GM19397 (cell line): ENCODE measurements around the gene JAKMIP2.

Source experiments
- ATAC-seq: cut with Tn5 transposase; IDR thresholded peaks from one replicate; pipeline ENCODE4 v1.9.1; 2021; ENCODE audit warnings: mild to moderate bottlenecking, moderate library complexity; ENCODE audit not compliant: unreplicated experiment

JAKMIP2 gene

DNA sequence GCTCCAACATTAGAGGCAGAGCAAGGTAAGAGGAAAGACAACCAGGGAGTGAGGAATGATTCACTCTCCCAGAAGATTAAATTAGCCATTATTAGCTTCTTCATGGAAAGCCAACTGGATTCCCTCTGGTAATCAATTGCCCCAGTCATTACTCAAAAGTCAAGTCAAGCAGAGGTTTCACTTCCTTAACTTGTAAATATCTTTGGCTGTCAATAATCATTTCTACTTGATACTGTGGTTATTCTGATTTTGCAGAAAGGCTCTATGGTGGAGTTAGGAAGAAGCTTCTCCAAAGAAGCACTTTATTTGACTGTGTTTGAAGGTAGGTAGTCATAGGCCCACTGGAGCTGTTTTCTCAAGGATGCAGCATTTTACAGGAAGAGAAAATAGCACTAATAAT lies 78.0 kb downstream of the JAKMIP2 start:
- no peak for ATAC-seq

DNA sequence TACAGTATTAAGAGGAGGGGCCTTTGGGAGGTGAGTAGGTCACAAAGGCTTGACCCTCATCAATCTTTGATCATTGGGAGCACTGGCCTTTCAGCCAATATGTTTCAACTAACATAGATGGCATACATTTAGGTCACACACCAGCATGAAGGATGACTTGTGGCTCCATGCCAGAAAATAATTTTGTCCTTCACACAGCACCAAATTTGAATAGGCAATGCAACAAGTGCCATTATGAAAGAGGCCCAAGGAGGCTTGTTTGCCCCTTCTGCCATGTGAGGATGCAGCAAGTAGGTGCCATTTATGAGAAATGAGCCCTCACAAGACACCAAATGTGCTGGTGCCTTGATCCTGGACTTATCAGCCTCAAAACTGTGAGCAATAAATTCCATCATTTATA lies 81.1 kb downstream of the JAKMIP2 start:
- no peak for ATAC-seq

DNA sequence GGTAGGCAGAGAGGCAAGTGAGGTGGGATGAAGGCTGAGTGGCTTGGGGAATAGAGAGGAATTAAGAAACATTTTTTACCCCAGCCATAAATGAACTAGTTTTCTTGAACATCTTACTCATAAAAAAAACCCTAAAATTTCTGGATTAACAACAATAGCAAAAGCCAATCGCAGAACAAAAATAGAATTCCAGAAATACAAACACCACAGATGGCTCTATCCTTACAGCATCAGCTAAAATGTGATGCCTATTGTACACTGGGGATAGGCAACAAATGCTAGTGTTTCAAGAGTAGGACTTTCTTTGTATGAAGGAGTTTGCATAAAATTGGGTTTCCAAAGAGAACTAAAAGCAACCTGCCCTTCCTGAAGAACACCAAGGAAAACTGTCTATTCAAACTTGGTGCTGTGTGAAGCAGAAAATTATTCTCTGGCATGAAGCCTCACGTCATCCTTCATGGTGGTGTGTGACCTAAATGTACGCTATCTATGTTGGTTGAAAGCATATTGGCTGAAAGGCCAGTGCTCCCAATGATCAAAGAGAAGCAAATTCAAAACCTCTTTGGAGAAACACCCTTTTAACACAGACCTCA lies 82.9 kb downstream of the JAKMIP2 start:
- no peak for ATAC-seq

DNA sequence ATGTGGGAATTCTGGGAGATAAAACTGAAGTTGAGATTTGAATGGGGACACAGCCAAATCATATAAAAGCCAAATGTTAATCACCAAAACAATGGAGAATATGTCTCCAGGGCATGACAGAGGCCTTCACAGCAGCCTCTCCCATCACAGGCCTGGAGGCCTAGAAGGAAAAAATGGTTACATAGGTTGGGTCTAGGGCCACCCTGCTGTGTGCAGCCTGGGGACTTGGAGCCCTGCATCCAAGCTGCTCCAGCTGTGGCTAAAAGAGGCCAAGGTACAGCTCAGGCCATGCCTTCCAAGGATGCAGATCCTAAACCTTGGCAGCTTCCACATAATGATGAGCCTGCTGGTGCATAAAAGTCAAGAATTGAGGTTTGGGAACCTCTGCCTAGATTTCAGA lies 85.1 kb downstream of the JAKMIP2 start:
- no peak for ATAC-seq

DNA sequence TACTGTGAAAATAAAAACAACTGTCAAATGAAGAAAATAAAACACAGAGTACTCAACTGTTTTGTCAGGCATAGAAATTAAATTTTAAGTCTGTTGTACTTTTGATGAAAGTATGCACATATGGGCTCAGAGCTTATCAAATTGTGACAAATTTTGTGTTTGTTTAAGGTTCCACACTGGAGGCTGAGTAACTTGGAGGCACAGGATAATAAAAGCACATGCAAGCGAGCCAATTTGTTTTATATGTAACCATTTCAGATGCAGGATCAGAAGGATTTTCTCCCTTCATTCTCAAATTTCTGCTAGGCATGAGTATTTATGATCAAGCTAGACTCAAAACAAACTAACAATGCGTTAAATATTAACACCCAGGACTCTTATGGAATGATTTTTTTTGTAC lies 87.8 kb downstream of the JAKMIP2 start:
- ATAC-seq: no peak

DNA sequence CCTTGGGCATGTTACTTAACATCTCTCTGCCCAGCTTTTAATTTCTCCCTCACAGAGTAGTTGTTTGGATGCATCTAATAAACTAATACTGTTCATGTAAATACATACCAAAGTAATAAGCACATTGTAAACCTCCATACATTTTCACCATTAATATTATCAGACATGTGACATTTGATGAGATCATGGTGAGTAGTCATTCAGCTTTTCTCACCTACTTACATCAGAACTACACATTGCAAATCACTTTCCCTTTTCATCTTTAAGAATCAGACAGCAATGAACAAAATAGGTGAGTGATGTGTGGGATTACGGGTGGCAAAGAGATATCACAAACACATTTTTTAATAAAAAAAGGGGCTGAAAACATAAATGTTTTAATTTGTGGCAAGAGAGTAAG lies 89.3 kb downstream of the JAKMIP2 start:
- ATAC-seq: no peak

DNA sequence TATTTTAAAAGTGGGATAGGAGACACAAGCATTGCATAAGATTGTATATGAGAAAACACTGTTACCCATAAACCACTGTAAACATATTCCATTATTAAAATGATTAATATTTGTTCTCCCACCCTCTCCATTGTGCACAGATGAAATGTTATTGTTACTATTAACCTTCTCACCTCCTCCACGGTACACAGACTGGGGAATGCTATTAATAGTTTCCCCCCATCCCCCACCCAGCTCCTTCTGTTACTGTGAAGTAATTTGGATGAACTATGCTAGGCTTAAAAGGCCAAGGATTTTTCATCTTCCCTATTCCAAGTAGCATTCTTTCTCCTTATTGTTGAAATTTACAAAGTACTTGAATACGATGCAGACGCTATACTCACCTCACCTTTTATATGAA lies 91.4 kb downstream of the JAKMIP2 start:
- ATAC-seq: no peak

DNA sequence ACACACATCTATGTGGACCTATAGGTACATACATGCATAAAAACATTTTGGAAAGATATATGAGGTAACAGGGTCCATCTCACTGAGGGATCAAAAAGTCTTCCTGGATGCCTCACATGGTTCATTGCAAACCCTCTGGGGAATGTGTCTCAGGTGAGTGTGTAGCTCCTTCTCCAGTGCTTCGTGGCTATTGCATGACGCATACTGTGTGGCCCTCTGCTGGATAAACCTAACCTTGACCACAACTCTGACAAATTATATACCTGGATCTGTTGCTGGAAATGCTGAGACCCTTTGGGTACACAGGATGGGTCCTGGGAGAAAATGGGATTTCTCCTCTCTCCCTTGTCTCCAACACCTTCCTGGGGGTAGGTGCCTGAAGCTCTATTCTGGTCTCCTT lies 91.9 kb downstream of the JAKMIP2 start:
- ATAC-seq: no peak

DNA sequence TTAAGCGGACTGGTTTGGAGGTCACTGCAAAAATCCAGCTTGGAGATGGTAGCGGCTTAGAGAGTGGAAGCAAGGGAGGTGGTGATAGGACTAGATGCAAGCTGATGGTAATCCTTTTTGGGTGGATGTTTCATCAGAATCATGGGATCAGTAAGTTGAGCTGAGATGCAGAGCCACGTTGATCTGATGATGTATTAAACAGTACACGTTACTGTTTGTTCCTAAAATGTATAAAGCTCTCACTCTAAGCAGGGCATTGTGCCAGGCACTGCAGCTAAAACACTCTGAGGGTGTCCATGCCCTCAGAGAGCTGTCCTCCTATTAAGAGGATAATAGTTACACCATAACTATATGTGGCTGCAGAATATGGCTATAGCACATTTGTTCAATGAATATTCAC lies 93.1 kb downstream of the JAKMIP2 start:
- no peak for ATAC-seq

DNA sequence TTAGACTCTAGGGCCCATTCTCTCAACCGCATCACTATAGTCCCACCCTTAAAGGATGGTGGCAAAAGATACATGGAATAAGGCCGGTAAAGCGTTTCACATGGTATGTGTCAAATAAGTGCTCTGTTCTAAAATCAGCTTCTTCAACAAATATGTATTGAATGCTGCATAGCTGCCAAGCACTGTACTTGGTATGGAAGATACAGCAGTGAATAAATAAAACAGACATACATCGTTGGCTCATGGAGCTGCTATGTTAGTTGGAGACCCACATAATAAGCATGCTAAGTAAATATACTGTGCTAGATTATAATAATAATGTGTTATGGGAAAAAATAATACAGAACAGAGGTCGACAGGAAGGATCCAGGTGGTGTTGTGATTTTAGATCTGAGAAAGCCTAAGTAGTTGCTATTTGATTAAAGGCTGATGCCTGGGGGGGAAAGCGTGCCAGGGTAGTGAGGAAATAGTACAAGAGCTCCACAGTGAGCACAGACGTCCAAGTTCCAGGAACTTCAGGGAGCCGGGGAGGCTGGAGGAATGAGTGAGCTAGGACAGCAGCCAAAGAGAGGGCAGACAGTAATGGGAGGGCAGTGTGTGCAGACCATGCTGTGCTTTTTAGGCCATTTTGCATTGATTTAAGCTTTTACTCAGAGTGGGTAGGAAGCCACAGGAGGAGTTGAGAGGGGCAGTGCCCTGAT lies 93.7 kb downstream of the JAKMIP2 start:
- no peak for ATAC-seq

DNA sequence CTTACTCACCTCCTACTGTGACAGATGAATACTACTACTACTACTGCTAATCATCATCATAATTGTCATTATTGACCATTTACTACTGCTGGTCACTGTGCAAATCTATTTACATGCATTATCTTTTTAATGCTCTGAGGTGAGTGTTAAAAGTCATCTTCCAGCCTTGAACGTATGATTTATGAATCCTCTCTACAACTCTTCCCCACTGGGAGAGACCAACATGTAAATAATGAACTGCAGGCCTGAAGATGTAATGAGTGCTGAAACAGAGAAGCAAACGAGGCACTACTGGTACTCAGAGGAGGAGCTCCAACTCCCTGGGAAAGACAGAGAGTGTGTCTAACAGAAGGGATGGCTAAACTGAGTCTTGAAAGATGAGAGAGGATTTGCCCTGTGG lies 95.4 kb downstream of the JAKMIP2 start:
- no peak for ATAC-seq

DNA sequence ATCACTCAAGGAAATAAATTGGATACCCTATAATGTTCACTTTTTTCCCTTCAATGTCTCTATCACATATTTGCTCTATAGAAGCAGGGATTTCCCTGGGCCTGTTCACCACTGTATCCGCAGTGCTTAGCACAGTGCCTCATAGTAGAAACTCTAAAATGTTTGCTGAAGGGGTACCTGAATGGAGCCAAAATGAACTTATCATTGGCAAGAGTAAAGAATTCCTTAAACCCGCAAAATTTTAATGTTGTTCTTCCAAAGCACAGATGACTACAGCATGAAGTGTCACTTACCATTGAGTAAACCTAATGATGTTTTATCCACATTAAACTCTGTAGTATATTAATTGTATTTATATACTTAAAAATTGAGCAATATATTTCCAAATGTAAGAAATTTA lies 96.1 kb downstream of the JAKMIP2 start:
- no peak for ATAC-seq

DNA sequence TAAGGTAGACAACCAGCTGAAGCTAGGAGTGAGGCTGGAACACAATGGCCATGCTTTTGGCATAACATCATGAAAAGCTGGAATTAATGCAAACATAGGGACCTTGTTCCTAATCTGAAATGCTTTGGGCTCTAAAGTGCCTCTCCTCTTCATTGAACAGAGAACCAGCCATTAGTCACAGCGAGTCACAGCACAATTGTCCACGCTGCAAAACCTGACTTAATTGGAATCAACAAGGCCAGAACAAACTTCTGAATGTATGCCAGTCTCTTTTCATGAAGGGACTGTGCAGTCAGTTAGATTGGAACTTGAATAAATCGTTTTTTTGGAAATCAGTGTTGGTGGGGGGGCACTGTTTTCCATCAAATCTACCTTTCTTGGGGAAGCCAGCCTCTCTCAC lies 96.5 kb downstream of the JAKMIP2 start:
- ATAC-seq: no peak

DNA sequence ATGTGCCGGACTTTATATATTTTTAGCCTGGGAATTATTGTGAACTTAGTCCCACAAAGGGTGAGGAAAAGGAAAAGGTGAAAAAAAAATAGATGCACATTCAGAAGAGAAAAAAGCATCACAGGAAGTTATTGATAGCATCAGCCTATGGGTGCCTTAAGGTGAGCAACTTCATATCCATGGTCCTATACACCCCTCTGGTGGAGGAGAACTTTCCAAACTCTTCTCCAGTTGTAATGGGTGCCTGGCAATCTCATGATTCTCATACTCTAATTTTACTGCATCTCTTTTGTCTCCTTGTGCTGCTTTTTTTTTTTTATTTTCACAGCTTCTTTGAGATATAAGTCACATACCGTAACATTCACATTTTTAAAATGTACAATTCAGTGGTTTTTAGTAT lies 107.4 kb downstream of the JAKMIP2 start:
- no peak for ATAC-seq

DNA sequence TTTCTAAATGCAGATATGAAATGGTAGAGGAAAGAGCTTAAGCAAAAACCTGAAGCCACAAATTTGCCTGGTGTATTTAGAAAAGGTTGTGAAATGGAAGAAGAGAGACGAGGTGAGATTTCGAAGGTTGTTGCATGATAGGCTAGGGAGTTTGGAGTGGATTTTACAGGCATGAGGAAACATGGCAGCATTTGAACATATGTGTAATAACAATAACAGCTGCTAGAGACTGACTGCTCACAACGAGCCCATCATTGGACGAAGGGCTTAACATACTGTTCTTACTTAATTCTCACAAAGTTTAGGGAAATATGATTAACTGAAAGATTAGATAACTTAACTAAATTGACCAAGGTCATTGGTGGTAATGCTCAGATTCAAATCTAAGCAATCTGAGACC lies 108.1 kb downstream of the JAKMIP2 start:
- no peak for ATAC-seq

DNA sequence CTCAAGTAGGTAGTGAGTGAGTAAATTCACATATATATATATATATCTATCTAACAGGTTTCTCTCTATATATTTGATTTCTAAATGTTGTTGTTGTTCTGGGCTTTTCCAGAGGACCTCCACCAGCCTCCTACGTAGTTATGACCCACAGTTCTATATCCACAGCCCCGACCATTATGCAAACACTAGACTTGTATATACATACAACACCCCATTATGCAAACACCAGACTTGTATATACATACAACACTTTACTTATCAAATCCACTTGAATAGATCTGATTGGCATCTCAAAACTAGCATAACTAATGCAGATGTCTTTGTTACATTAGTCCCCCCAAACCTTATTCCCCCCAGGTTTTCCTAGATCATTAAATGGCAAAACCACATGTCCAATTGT lies 108.7 kb downstream of the JAKMIP2 start:
- ATAC-seq: no peak

DNA sequence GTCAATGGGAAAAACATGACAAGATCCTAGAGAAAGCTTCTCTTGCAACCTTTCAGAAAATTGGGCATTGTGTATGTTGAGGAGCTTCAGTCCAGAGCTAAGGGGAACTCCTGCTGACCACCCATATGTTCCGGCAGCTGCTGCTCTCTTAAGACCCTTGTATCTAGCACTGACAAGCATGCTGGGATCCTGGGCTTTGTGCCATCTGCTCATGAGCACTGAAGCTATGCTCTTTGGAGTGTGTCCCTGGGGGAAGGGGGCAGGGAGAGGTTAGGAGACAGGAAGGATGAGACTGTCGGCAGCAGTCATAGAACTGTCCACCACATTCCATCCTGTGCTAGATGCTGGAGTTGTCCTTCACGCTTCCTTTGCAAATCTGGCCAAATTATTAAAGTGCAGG lies 109.3 kb downstream of the JAKMIP2 start:
- no peak for ATAC-seq

DNA sequence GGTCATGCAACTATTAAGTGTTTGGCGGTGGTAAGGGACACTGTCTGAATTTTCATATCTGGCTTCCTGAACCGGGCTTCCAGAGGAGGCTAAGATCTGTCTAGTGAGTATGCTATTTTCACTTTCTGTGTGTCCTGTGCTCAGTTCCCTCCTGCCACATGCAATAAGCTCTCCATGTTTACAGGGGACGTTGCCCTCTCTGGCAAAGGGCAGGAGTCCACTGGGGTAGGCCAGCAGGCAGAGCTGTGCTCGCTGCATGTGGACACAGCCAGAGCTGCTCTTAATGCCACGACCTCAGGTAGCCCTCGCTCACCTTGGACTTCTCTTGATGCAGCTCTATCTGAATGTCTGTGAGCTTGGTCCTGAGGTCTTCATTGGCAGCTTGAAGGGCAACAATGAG lies 111.2 kb downstream of the JAKMIP2 start:
- ATAC-seq: no peak

DNA sequence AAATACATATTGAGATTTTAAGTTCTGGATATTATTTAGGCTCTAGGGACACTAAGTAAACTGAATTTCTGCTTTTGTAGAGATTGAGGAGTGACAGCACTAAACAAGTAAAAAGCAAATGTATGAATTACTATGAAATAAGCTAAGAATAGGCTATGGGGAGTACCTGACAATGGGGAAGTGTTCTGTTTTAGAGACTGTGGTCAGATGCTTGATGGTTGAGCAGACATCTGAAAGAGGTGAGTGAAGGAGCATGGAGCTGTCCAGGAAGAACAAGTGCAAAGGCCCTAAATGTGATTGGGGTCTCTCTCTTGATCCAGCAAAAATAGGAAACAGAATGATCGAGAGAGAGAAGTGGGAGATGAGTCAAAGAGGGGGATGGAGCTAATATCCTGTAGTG lies 111.7 kb downstream of the JAKMIP2 start:
- ATAC-seq: no peak

DNA sequence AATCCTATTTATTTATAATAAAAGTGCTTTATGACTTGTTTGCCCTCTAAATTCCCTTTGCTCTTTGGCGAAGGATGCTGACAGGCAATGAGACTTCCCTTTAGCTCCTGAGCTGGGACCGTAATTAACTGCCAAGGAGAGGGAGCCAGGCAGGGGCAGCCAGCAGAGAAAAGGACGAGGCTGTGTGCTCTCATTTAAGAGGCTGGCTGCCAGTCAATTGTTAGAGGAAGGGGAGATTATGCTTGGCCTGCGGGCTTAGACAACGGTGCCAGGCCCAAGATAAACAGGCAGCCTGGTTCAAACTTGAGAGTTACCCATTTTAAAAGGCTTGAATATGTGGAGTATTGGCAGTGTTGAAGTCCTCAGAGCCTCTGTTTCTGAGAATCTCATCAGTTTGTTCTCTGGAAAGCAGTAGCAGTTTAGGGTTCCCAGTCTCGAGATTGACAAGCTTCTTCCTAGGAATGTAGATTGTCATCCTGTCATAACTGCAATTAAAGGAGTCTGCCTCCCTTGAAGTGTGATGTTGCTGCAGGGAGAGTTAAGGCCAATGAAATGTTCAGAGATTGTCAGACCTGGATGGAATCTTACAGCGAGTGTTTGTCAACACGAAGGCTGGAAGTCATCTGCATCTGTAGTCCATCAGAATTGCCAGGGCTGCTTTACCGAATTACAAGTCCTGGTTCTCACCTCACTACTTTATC lies 113.2 kb downstream of the JAKMIP2 start:
- no peak for ATAC-seq

DNA sequence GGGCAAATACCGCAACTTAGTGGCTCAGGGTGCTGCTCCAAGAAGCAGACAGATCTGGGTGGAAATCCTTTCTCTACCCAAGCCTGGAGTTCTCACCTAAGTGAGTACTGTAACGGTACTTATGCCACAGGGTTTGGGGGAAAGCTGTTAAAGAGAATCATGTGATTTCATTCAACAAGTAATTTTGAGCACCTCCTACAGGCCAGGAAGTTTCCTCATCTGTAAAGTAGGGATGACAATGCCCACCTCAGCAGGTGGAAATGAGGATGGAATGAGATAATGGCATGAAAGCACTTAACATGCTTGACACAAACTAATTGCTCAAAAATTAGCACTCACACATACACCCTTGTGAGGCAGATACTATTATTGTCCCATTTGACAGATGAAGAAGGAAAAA lies 114.1 kb downstream of the JAKMIP2 start:
- ATAC-seq: no peak

DNA sequence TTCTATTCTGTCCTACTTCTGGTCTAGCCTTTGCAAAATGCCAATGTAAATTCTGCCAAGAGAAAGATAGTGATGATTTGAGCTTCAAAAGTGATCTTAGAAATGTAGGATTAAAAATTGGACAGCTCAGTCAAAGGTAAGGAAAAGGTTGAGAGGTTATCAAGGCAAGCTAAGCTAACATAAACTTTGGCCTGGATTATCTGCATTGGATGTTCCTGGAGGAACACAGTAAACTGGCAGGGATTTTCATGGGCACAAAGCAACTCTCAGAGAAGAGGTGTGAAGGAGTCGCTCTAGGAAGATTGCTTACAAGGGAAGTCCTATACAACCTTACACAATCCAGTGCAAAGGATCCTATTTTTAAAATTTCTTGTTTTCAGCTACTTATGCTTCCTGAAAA lies 115.2 kb downstream of the JAKMIP2 start:
- no peak for ATAC-seq

DNA sequence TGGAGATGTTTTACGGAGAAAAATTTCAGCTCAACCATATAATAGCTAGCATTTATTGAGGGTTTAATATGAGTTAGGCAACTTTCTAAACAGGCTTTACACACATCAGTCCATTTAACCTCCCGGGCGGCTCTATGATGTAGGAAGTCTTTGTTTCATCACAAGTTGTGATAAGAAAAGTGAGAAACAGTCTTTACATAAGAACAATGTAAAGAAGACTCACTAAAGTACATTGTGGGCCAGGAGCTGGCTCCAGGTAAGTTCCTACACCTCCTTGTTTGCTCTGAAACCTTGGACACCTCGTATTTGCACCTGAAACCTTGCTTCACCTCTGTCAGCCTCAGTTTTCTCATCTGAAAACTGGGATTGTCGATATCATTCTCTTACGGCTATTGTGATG lies 116.1 kb downstream of the JAKMIP2 start:
- ATAC-seq: no peak
